B cell (primary cell): ENCODE data around the gene TDRKH. TPM values are rescaled to one million over a fixed set of nuclear protein-coding genes. Genes with fewer than 3 reads are reported as not detected.

Experiments used
- ATAC-seq: fragments of 200-7000 bp; cut with Tn5 transposase; one replicate; pipeline ENCODE4 v1.10.0; 2021; ENCODE audit warnings: low read depth, mild to moderate bottlenecking, moderate number of reproducible peaks, moderate library complexity
- CTCF ChIA-PET: fragments of 350-600 bp; sonication (Branson Sonifier 250); formaldehyde crosslinking; loops from one replicate; lab custom pipeline; 2021; ENCODE audit warnings: antibody characterized with exemption, inconsistent platforms; lab: Charles Lee
- POLR2A ChIA-PET: fragments of 350-600 bp; sonication (Branson Sonifier 250); formaldehyde crosslinking; loops from one replicate; lab custom pipeline; 2021; ENCODE audit warnings: antibody characterized with exemption; lab: Charles Lee
- DNase-seq: peaks from one replicate; pipeline ENCODE4 v3.0.0; 2013
- H2AFZ ChIP-seq: 2 replicates; pipeline ENCODE4 v1.6.1; 2012; ENCODE audit warnings: mild to moderate bottlenecking, low read depth, low read length; ENCODE audit not compliant: insufficient read depth, poor library complexity, severe bottlenecking
- H3K27ac ChIP-seq, 2 donors: 1 replicate in 1 of 2; 2 replicates in 1 of 2; pipeline ENCODE4 v1.5.1; 2012 to 2013; ENCODE audit warnings: low read length in 2 of 2, mild to moderate bottlenecking in 2 of 2, moderate library complexity in 1 of 2
- H3K27me3 ChIP-seq, 4 experiments: fragments of 200-600 bp in 1 of 4; sonication (generic) in 1 of 4; replicated peaks in 1 of 4; 1 replicate in 2 of 4; 2 replicates in 2 of 4; pipeline versions ENCODE4 v1.6.1 to v1.7.0; 2013 to 2016; ENCODE audit warnings: low read length in 3 of 4, mild to moderate bottlenecking in 2 of 4, mixed read lengths in 1 of 4, moderate library complexity in 1 of 4; ENCODE audit not compliant: insufficient read depth in 4 of 4, control insufficient read depth in 3 of 4; ENCODE audit errors: control extremely low read depth in 1 of 4
- H3K36me3 ChIP-seq, 2 experiments: replicated peaks in 1 of 2; 1 replicate in 1 of 2; 2 replicates in 1 of 2; pipeline versions ENCODE4 v1.6.1 to v1.7.1; 2013; ENCODE audit warnings: low read length in 1 of 2; ENCODE audit not compliant: insufficient read depth in 2 of 2, control insufficient read depth in 1 of 2; ENCODE audit errors: control extremely low read depth in 1 of 2, extremely low read depth in 1 of 2
- H3K4me1 ChIP-seq, 2 donors: fragments of 200-600 bp in 1 of 2; sonication (generic) in 1 of 2; 1 replicate in 1 of 2; 2 replicates in 1 of 2; pipeline versions ENCODE4 v1.5.1 to v1.6.1; 2013 to 2017; ENCODE audit warnings: low read length in 2 of 2; ENCODE audit not compliant: control insufficient read depth in 2 of 2, insufficient read depth in 2 of 2
- H3K4me2 ChIP-seq: replicated peaks from 2 replicates; pipeline ENCODE3; 2012; ENCODE audit warnings: mild to moderate bottlenecking, low read depth, low read length; ENCODE audit not compliant: poor library complexity, severe bottlenecking
- H3K4me3 ChIP-seq, 5 experiments: fragments of 200-600 bp in 1 of 5; sonication (generic) in 1 of 5; 1 replicate in 3 of 5; 2 replicates in 2 of 5; pipeline versions ENCODE4 v1.5.1 to v1.7.0; 2011 to 2016; ENCODE audit warnings: low read length in 4 of 5, mild to moderate bottlenecking in 4 of 5, low read depth in 2 of 5, control low read depth in 1 of 5, moderate library complexity in 1 of 5; ENCODE audit not compliant: insufficient read depth in 1 of 5; ENCODE audit errors: control extremely low read depth in 1 of 5, extremely low read depth in 1 of 5
- H3K79me2 ChIP-seq: fragments of 200-600 bp; sonication (generic); one replicate; pipeline ENCODE4 v1.6.0; 2016; ENCODE audit warnings: low read length; ENCODE audit not compliant: control insufficient read depth, insufficient read depth
- H3K9ac ChIP-seq: fragments of 200-600 bp; sonication (generic); 2 replicates; pipeline ENCODE4 v1.6.1; 2017; ENCODE audit warnings: mild to moderate bottlenecking, low read length, moderate library complexity
- H3K9me3 ChIP-seq, 3 donors: one replicate each; pipeline versions ENCODE4 v1.6.1 to v1.7.1; 2013; ENCODE audit warnings: low read length in 2 of 3; ENCODE audit not compliant: control insufficient read depth in 2 of 3, insufficient read depth in 1 of 3; ENCODE audit errors: control extremely low read depth in 1 of 3
- H4K20me1 ChIP-seq: 2 replicates; pipeline ENCODE4 v1.6.0; 2012; ENCODE audit warnings: mild to moderate bottlenecking, low read length; ENCODE audit not compliant: insufficient read depth, control insufficient read depth, poor library complexity, severe bottlenecking
- H3K27ac Mint-ChIP-seq: one replicate; pipeline ENCODE4 v1.8.0; 2021; ENCODE audit warnings: mixed read lengths
- H3K27me3 Mint-ChIP-seq: one replicate; pipeline ENCODE4 v1.8.0; 2021; ENCODE audit warnings: mixed read lengths
- H3K4me1 Mint-ChIP-seq: one replicate; pipeline ENCODE4 v1.8.0; 2021; ENCODE audit warnings: mixed read lengths
- H3K4me3 Mint-ChIP-seq: one replicate; pipeline ENCODE4 v1.8.0; 2021; ENCODE audit warnings: mixed read lengths
- H3K9me3 Mint-ChIP-seq: one replicate; pipeline ENCODE4 v1.8.0; 2022; ENCODE audit warnings: mixed read lengths; ENCODE audit not compliant: insufficient read depth
- EZH2 ChIP-seq: IDR thresholded peaks from 2 replicates; pipeline ENCODE4 v1.6.1; 2012; ENCODE audit warnings: borderline replicate concordance, low read depth, mild to moderate bottlenecking, moderate library complexity, low read length; ENCODE audit not compliant: insufficient read depth, poor library complexity, severe bottlenecking
- WGBS: methylation state at CpG from one replicate; pipeline ENCODE4 v1.1.5; 2013; ENCODE audit warnings: missing lambda C conversion rate; ENCODE audit not compliant: insufficient coverage; 5-methylcytosine and 5-hydroxymethylcytosine counted together
- intact Hi-C: fragments of 100-400 bp; cut with micrococcal nuclease; formaldehyde crosslinking; loops from one replicate; pipeline ENCODE4 v1.10.0; 2022
- polyA plus RNA-seq: library from polyadenylated mRNA; depleted of rRNA; stranded (reverse); fragments of >200 nt; gene quantifications from 2 replicates; pipeline ENCODE4 v1.2.3, GENCODE V29; 2012
- total RNA-seq, 2 donors: library from RNA; stranded (reverse); fragments of 120-200 nt in 1 of 2; gene quantifications; 1 replicate in 1 of 2; 2 replicates in 1 of 2; pipeline versions ENCODE4 v1.2.3 to v1.2.4, GENCODE V29; 2013 to 2022
- TF ChIP-seq, protein P1 (sequence below): fragments of 200-600 bp; IDR thresholded peaks from one replicate; pipeline ENCODE4 v1.8.0; 2022; ENCODE audit warnings: antibody characterized with exemption, mild to moderate bottlenecking

TDRKH gene
- total and polyA plus RNA-seq, 2 donors (not counting 1 experiment from before 2014, with no cell fraction given), result 2.0 to 13.3 TPM

DNA sequence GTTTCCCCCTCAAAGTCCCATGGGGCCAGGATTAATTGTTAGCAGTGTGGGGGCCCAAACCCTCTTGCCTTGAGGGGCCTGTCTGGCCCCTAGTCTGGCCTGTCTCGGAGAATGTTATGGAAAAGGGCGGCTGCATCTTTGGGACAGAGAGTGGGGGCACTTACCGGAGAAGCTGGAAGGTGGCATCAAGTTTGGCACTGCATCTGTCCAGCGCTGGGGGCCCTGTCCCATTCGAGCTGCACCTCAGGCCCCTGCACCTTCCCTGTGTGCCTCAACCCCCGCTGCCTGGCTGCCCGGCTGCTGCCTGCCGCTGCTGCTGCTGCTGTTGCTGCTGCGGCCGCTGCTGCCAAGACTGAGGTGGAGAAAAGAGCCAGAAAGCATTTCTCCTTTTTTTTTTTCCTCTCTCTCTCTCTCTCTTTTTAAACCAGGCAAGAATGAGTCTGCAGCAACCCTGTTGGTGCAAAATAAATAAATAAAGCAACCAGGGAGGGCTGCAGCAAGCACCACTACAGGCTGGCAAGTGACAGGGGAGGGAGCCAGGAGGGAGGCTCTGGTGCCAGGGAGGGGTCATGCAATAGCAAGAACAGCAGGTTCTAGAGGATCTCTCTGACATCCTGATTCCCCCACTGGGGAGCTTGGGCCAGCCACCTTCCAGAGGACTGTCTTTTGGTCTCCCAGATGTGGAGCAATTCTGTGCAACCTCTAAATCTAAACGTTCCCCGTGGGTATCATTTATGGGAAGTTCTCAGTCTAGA lies 14.9 kb upstream of the TDRKH start, which contains the start of gene LINGO4:
TSS of gene LINGO4 (minus strand) at position 354 of the 755 bp plus-strand sequence. CDS start 2,715 bp downstream, outside the sequence.
- Mint-ChIP-seq H3K4me3 (no peak within 1 kb of the TSS), H3K9me3 (no peaks in the 10 kb centered on the region), H3K27me3 (peaks cover 19% of the 10 kb centered on the region), H3K4me1 (peaks cover 9% of the 10 kb centered on the region), H3K27ac (no peak within 1 kb of the TSS)
- Histone ChIP-seq H3K9me3 (peaks cover 0 to 3% (median 0%) of the 10 kb centered on the region in 3 donors), H3K4me3 (no peak within 1 kb of the TSS), H3K79me2 (no peaks in the 10 kb centered on the region), H3K27me3 (peaks cover 0 to 15% (median 2%) of the 10 kb centered on the region in 4 experiments), H3K4me1 (peaks cover 6 to 13% of the 10 kb centered on the region in 2 donors), H3K9ac (no peak within 1 kb of the TSS), H3K36me3 (no peaks in the 10 kb centered on the region), H4K20me1 (no peaks in the 10 kb centered on the region), H3K27ac (no peak within 1 kb of the TSS), H2AFZ (no peak within 1 kb of the TSS), H3K4me2 (no peak within 1 kb of the TSS)
- intact Hi-C loops, result no loop called here
- TF ChIP-seq, protein P1, sequence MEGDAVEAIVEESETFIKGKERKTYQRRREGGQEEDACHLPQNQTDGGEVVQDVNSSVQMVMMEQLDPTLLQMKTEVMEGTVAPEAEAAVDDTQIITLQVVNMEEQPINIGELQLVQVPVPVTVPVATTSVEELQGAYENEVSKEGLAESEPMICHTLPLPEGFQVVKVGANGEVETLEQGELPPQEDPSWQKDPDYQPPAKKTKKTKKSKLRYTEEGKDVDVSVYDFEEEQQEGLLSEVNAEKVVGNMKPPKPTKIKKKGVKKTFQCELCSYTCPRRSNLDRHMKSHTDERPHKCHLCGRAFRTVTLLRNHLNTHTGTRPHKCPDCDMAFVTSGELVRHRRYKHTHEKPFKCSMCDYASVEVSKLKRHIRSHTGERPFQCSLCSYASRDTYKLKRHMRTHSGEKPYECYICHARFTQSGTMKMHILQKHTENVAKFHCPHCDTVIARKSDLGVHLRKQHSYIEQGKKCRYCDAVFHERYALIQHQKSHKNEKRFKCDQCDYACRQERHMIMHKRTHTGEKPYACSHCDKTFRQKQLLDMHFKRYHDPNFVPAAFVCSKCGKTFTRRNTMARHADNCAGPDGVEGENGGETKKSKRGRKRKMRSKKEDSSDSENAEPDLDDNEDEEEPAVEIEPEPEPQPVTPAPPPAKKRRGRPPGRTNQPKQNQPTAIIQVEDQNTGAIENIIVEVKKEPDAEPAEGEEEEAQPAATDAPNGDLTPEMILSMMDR, result no peak
- no peak for TF ChIP-seq EZH2
- ATAC-seq, result no peak
- ChIA-PET POLR2A (no interaction called here), CTCF (no interaction called here)
- WGBS, result 66% methylated on average over 10 of the region's 12 CpGs
- no peak for DNase-seq

DNA sequence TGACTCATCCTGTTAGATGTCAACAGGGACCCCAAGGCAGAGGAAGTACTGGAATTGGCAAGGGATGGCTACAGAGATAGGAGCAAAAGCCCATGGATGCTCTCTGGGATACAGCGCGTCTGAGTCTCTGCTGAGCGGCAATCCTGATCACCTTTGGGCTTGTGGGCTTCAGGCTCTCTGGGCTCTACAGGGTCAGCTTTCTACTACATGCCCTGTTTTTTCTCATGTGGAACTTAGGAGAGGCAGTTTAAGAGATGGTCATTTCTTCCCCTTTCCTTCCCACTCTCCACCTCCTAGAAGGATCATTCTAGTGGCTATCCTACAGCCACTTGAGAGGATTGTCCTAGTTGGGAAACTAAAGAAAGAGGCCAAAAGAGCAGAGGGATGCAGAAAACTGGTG lies 13.6 kb upstream of the TDRKH start:
- no peaks in the 10 kb centered on the region for H4K20me1 ChIP-seq
- Mint-ChIP-seq H3K4me1 (peaks cover 9% of the 10 kb centered on the region), H3K27ac (no peak overlapping the region), H3K4me3 (no peak overlapping the region), H3K9me3 (no peaks in the 10 kb centered on the region), H3K27me3 (peaks cover 27% of the 10 kb centered on the region)
- H2AFZ ChIP-seq, result no peak overlapping the region
- H3K4me3 ChIP-seq, result no peak overlapping the region
- POLR2A ChIA-PET, result no interaction called here
- no peaks in the 10 kb centered on the region for H3K79me2 ChIP-seq
- H3K36me3 ChIP-seq, result no peaks in the 10 kb centered on the region
- 97% methylated on average over 3 of the region's 3 CpGs for WGBS
- H3K27ac ChIP-seq, result no peak overlapping the region
- H3K4me2 ChIP-seq, result no peak overlapping the region
- peaks cover 0 to 3% (median 0%) of the 10 kb centered on the region in 3 donors for H3K9me3 ChIP-seq
- TF ChIP-seq, protein P1, result no peak
- TF ChIP-seq EZH2, result no peak
- intact Hi-C loops, result no loop called here
- DNase-seq (no peak), ATAC-seq (no peak)
- H3K27me3 ChIP-seq, result peaks cover 0 to 22% (median 2%) of the 10 kb centered on the region in 4 experiments
- CTCF ChIA-PET, result no interaction called here
- peaks cover 6 to 13% of the 10 kb centered on the region in 2 donors for H3K4me1 ChIP-seq
- H3K9ac ChIP-seq, result no peak overlapping the region
